Measurements from ENCODE around the gene CRACR2B.

GRCh38 chr11:818396-819128, 9.2 kb upstream of the CRACR2B start, which contains the start of gene PNPLA2:
- TF ChIP-seq EZH2 (IDR thresholded peaks at IDR 0.05; ENCODE audit: insufficient read depth, poor library complexity, severe bottlenecking) (no peak), EZH2phosphoT487 (IDR thresholded peaks at IDR 0.05; ENCODE audit: insufficient read depth, low read depth) (no peak)

All from GM23248 (cell line).